HFFc6 (cell line): ENCODE results near the gene ZBTB16. TPM values are rescaled to one million over a fixed set of nuclear protein-coding genes. Genes with fewer than 3 reads are reported as not detected.

Experiments used
- DNase-seq: peaks from one replicate; pipeline ENCODE4 v3.0.0-alpha.2; 2018
- H3K27ac Mint-ChIP-seq: 2 replicates; pipeline ENCODE4 v1.8.0; 2020; ENCODE audit warnings: mild to moderate bottlenecking, mixed read lengths
- H3K27me3 Mint-ChIP-seq: 2 replicates; pipeline ENCODE4 v1.8.0; 2021; ENCODE audit warnings: mild to moderate bottlenecking, moderate library complexity, mixed read lengths; ENCODE audit not compliant: insufficient read depth
- H3K36me3 Mint-ChIP-seq: 2 replicates; pipeline ENCODE4 v1.8.0; 2021; ENCODE audit warnings: low read depth, mixed read lengths
- H3K4me1 Mint-ChIP-seq: 2 replicates; pipeline ENCODE4 v1.8.0; 2020; ENCODE audit warnings: low read depth, mixed read lengths
- H3K4me3 Mint-ChIP-seq: 2 replicates; pipeline ENCODE4 v1.8.0; 2020; ENCODE audit warnings: mild to moderate bottlenecking, moderate library complexity, mixed read lengths
- H3K9me3 Mint-ChIP-seq: 2 replicates; pipeline ENCODE4 v1.8.0; 2020; ENCODE audit warnings: mild to moderate bottlenecking, mixed read lengths
- CTCF ChIP-seq: fragments of 200-600 bp; sonication (generic); IDR thresholded peaks from 2 replicates; pipeline ENCODE4 v1.5.0; 2021; ENCODE audit warnings: antibody characterized with exemption, mild to moderate bottlenecking
- total RNA-seq, 6 experiments: library from RNA; stranded (reverse); fragmentation: NEBNext Ultra II Directional; extraction: Animal tissue kit (Norgen Biotek cat#: 25700); gene quantifications; 2 replicates in 1 of 6; 3 replicates in 5 of 6; pipeline ENCODE4 v1.2.3, GENCODE V29; 2021

The ZBTB16 gene
- total RNA-seq, 6 experiments from 2014 or later: not detected

GRCh38 chr11:114153224-114153623, 93.7 kb downstream of the ZBTB16 start:
- H3K4me3 Mint-ChIP-seq: no peak overlapping the region
- DNase-seq: no peak
- H3K27me3 Mint-ChIP-seq: peaks cover 29% of the 10 kb centered on the region
- no peaks in the 10 kb centered on the region for H3K36me3 Mint-ChIP-seq
- no peak for TF ChIP-seq CTCF
- no peak overlapping the region for H3K27ac Mint-ChIP-seq
- H3K9me3 Mint-ChIP-seq: no peaks in the 10 kb centered on the region
- no peaks in the 10 kb centered on the region for H3K4me1 Mint-ChIP-seq

GRCh38 chr11:114154271-114155047, 94.9 kb downstream of the ZBTB16 start:
- Mint-ChIP-seq H3K4me1 (peaks cover 4% of the 10 kb centered on the region), H3K9me3 (no peaks in the 10 kb centered on the region), H3K36me3 (no peaks in the 10 kb centered on the region), H3K27ac (no peak overlapping the region), H3K27me3 (peaks cover 24% of the 10 kb centered on the region), H3K4me3 (no peak overlapping the region)
- no peak for DNase-seq
- no peak for TF ChIP-seq CTCF

GRCh38 chr11:114155116-114155515, 95.6 kb downstream of the ZBTB16 start:
- DNase-seq: no peak
- H3K36me3 Mint-ChIP-seq: no peaks in the 10 kb centered on the region
- H3K9me3 Mint-ChIP-seq: no peaks in the 10 kb centered on the region
- TF ChIP-seq CTCF: no peak
- H3K4me3 Mint-ChIP-seq: no peak overlapping the region
- peaks cover 10% of the 10 kb centered on the region for H3K4me1 Mint-ChIP-seq
- H3K27ac Mint-ChIP-seq: no peak overlapping the region
- peaks cover 29% of the 10 kb centered on the region for H3K27me3 Mint-ChIP-seq

- Mint-ChIP-seq H3K27ac (no peak overlapping the region), H3K36me3 (no peaks in the 10 kb centered on the region), H3K4me1 (peaks cover 16% of the 10 kb centered on the region), H3K27me3 (peaks cover 33% of the 10 kb centered on the region), H3K9me3 (no peaks in the 10 kb centered on the region), H3K4me3 (no peak overlapping the region)
- DNase-seq: no peak
- no peak for TF ChIP-seq CTCF
These were observed 96.6 kb downstream of the ZBTB16 start for GRCh38 chr11:114156131-114156581.

GRCh38 chr11:114156782-114157181, 97.3 kb downstream of the ZBTB16 start:
- DNase-seq: no peak
- Mint-ChIP-seq H3K27ac (no peak overlapping the region), H3K27me3 (peaks cover 33% of the 10 kb centered on the region)

More at GRCh38 chr11:114156782-114157181, 97.3 kb downstream of the ZBTB16 start:
- no peaks in the 10 kb centered on the region for H3K36me3 Mint-ChIP-seq
- H3K9me3 Mint-ChIP-seq: no peaks in the 10 kb centered on the region
- TF ChIP-seq CTCF: no peak
- no peak overlapping the region for H3K4me3 Mint-ChIP-seq
- H3K4me1 Mint-ChIP-seq: peaks cover 16% of the 10 kb centered on the region
